AG04450 (cell line): Measurements from ENCODE around the gene ANXA2. TPM values are rescaled to one million over a fixed set of nuclear protein-coding genes. Genes with fewer than 3 reads are reported as not detected.

ENCODE experiments used
- CTCF ChIA-PET: fragments of 300-600, 350-600 bp; formaldehyde crosslinking; extraction: SDS; loops from one replicate; lab custom pipeline; 2022; ENCODE audit warnings: antibody characterized with exemption, inconsistent platforms; lab: Charles Lee
- POLR2A ChIA-PET: fragments of 350-600 bp; formaldehyde crosslinking; extraction: SDS; loops from one replicate; lab custom pipeline; 2021; ENCODE audit warnings: antibody characterized with exemption, inconsistent platforms; lab: Yijun Ruan, JAX
- DNase-seq: peaks from one replicate; pipeline ENCODE4 v3.0.0-alpha.2; 2011; ENCODE audit warnings: low read depth, low spot score
- H3K27ac ChIP-seq: one replicate; pipeline ENCODE4 v1.5.1; 2012; ENCODE audit warnings: low read depth, low read length, control low read depth
- H3K27me3 ChIP-seq: one replicate; pipeline ENCODE4 v1.6.0; 2012; ENCODE audit warnings: low read length; ENCODE audit not compliant: control insufficient read depth, insufficient read depth
- H3K4me3 ChIP-seq: 2 replicates; pipeline ENCODE4 v1.5.1; 2011; ENCODE audit warnings: mild to moderate bottlenecking, low read depth, low read length, control low read depth
- H3K9me3 ChIP-seq: 2 replicates; pipeline ENCODE4 v1.5.1; 2012; ENCODE audit warnings: low read length; ENCODE audit not compliant: control insufficient read depth, insufficient read depth
- CTCF ChIP-seq: IDR thresholded peaks from 2 replicates; pipeline ENCODE4 v1.5.1; 2011; ENCODE audit warnings: low read depth, low read length, control low read depth, inconsistent platforms
- polyA plus RNA-seq: library from polyadenylated mRNA; depleted of rRNA; stranded (reverse); fragments of >200 nt; gene quantifications from 2 replicates; pipeline ENCODE4 v1.2.3, GENCODE V29; 2011

ANXA2 gene
- polyA plus RNA-seq, 1 experiment: 4,537 TPM

DNA sequence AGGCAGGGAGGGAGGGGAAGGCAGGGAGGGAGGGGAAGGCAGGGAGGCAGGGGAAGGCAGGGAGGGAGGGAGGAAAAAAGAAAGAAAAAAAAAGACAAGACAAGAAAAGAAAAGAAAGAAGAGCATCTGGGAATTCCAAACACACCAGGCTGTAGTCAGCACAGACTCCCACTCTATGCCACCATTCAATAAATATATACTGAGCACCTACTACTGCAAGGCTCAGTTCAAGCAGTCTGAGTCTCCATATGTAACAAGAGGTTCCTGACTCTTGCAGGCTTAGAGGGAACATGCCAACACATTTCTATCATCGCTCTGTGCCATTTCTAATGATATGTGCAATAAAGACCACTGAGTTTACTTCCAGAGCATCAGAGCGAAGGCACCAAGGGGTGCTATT lies 47.7 kb downstream of the ANXA2 start:
- ChIA-PET CTCF (interaction anchor here (0.9 kb wide), 1 partner anchor 24 kb away, joined by 3 read pairs; no protein-coding TSS in a partner anchor), POLR2A (no interaction called here)
- TF ChIP-seq CTCF: no peak
- H3K9me3 ChIP-seq: peaks cover 13% of the 10 kb centered on the region
- H3K4me3 ChIP-seq: no peak overlapping the region
- H3K27me3 ChIP-seq: no peaks in the 10 kb centered on the region
- H3K27ac ChIP-seq: no peak overlapping the region
- no peak for DNase-seq

GRCh38 chr15:60349589-60349988 lies 48.2 kb downstream of the ANXA2 start:
- POLR2A ChIA-PET: no interaction called here
- CTCF ChIA-PET: no interaction called here
- DNase-seq: no peak
- peaks cover 8% of the 10 kb centered on the region; the same call in 1 of the 2 replicates for H3K9me3 ChIP-seq
- no peak for TF ChIP-seq CTCF
- H3K27ac ChIP-seq: no peak overlapping the region
- no peak overlapping the region for H3K4me3 ChIP-seq
- H3K27me3 ChIP-seq: no peaks in the 10 kb centered on the region

- ChIA-PET CTCF (interaction anchor here (0.9 to 1.3 kb wide), 2 partner anchors 13 to 19 kb away, joined by 3 to 5 read pairs; no protein-coding TSS in a partner anchor), POLR2A (no interaction called here)
- no peak for DNase-seq
- Histone ChIP-seq H3K27me3 (no peaks in the 10 kb centered on the region), H3K9me3 (no peaks in the 10 kb centered on the region), H3K27ac (peak overlapping the region; percentile 21), H3K4me3 (no peak overlapping the region)
- no peak for TF ChIP-seq CTCF
Measured at GRCh38 chr15:60347480-60348049, 50.2 kb downstream of the ANXA2 start.

DNA sequence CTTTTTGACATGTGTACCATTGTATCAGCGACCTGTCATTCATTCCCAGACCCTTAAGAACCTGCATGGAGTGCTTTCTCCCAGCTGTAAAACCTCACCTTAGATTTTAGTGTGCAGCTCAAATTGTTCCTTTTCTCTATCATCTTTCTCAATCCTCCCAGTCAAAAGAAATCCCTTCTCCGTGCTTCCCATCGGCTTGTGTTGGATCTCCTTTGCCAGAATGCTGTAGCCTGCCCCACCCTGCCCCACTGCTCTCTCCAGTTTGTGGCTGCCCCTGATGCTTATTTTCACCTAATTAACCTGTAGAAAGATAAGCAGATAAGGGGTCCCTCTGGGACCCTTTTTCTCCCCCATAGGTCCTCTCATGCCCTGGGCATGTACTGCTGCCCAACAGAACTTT lies 51.1 kb downstream of the ANXA2 start:
- Histone ChIP-seq H3K27ac (no peak overlapping the region), H3K4me3 (no peak overlapping the region), H3K27me3 (no peaks in the 10 kb centered on the region), H3K9me3 (no peaks in the 10 kb centered on the region)
- no peak for DNase-seq
- CTCF ChIA-PET: interaction anchor here (0.5 kb wide), 1 partner anchor 66 kb away, joined by 3 read pairs; no protein-coding TSS in a partner anchor
- no peak for TF ChIP-seq CTCF
- POLR2A ChIA-PET: no interaction called here

DNA sequence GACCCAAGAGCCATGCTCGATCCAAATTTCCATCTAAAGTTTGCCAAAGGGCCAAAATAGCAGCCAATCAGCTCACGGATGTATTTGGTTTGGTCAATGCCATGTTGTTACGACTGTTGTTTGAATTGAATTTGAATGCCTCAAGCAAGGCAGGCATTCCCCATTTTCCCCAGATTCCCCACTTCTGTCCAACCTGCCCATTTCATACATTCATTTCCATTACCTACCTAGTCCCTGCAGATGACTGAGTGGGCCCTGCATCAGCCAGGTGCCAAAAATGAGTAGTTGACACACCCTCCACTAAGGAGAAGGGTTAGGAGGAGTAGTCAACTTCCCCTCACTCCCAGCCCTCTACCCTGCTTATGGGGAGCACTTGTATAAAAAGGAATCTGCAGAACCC lies 51.7 kb downstream of the ANXA2 start:
- Histone ChIP-seq H3K9me3 (no peaks in the 10 kb centered on the region), H3K27me3 (no peaks in the 10 kb centered on the region), H3K4me3 (no peak overlapping the region), H3K27ac (peak overlapping the region; percentile 21)
- no peak for TF ChIP-seq CTCF
- POLR2A ChIA-PET: no interaction called here
- no peak for DNase-seq
- CTCF ChIA-PET: interaction anchor here (0.5 kb wide), 1 partner anchor 66 kb away, joined by 3 read pairs; no protein-coding TSS in a partner anchor
